Measurements from ENCODE around the gene RALB. TPM values are rescaled to one million over a fixed set of nuclear protein-coding genes. Genes with fewer than 3 reads are reported as not detected.
"Not testable (repeated sequence)": the region's sequence is repeated elsewhere in the genome, so short reads cannot be mapped to it uniquely, and the experiment has no call there.

The RALB gene
- total RNA-seq, 2 donors from 2014 or later, result 40.1 to 43.2 TPM

DNA sequence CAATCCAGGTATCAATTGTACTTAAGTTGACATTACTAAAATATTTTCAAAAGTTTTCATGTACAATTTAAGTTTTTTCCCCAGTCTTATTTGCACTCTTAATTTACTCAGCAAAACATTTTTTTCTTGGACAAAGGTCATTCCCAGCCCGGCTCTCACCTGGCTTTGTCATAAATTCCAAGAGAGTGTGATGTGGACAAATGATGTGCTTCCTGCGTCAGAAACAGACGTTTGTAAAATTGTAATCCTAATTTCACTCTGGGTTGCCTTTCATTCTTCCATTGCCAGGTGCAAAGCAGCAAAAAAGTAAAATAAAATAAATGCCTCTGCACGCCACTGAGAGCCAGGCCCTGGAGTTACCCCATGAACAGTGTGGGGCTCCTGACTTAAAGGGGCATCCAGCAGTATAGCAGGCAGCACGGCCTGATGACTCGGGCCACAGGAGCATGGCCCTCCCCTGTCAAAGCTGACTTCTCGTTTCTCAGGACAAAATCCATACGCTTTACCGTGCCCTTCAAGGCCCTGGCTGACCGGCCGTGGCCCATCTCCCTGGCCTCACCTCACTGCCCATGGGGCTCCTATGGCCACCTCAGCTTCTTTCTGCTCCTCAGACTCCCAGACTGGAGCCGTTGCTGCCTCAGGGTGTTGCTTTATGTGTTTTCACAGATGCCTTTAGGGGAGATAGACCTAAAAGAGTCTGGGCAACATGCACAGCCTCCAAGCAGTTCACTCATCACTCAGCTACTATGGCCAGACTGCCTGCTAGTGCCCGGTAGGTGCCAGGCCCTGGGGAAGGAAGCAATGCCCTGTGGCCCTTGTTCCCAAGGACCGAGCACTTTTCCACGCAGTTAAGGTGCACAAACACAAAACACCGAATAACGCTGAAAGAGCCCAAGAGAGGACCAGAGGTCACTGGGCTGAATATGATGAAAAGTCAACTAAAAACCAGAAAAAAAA is 21.9 kb upstream of the RALB start:
- no peaks in the 10 kb centered on the region for H3K36me3 Mint-ChIP-seq
- ATAC-seq, result no peak
- peak overlapping the region; percentile 97 for H3K4me3 Mint-ChIP-seq
- no peaks in the 10 kb centered on the region for H3K9me3 Mint-ChIP-seq
- DNase-seq (ENCODE audit: low spot score), result no peak
- no peaks in the 10 kb centered on the region for H3K27me3 Mint-ChIP-seq
- peaks cover 46 to 59% of the 10 kb centered on the region in 2 donors for H3K4me1 Mint-ChIP-seq (ENCODE audit: low read depth in 2 of 2)
- peak overlapping the region; percentile 99 to 100 for H3K27ac Mint-ChIP-seq

DNA sequence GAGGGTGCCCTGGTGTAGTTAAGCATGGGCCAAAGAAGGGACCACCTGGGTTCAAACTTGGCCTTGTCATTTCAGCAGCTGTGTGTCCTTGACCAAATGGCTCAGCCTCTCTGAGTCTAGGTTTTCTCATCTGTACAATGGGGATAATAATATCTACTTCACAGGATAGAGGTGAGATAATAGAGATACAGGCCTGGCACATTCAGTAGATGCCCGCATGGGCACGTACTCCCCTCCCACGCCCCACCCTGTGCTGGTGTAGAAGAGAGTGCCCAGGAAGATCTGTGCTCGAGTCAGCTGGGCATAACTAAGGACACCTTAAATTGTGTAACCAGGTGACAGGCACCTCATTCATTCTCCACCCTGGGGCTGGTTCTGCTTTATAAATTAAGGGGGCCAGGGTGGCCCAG is 21.1 kb upstream of the RALB start:
- Mint-ChIP-seq H3K36me3 (no peaks in the 10 kb centered on the region), H3K4me1 (ENCODE audit: low read depth in 2 of 2) (peaks cover 41 to 53% of the 10 kb centered on the region in 2 donors), H3K27ac (peak overlapping the region; percentile 99 to 100), H3K9me3 (no peaks in the 10 kb centered on the region), H3K27me3 (no peaks in the 10 kb centered on the region), H3K4me3 (peak overlapping the region; percentile 97)
- peak; percentile 40 to 54 for ATAC-seq
- no peak for DNase-seq (ENCODE audit: low spot score)

DNA sequence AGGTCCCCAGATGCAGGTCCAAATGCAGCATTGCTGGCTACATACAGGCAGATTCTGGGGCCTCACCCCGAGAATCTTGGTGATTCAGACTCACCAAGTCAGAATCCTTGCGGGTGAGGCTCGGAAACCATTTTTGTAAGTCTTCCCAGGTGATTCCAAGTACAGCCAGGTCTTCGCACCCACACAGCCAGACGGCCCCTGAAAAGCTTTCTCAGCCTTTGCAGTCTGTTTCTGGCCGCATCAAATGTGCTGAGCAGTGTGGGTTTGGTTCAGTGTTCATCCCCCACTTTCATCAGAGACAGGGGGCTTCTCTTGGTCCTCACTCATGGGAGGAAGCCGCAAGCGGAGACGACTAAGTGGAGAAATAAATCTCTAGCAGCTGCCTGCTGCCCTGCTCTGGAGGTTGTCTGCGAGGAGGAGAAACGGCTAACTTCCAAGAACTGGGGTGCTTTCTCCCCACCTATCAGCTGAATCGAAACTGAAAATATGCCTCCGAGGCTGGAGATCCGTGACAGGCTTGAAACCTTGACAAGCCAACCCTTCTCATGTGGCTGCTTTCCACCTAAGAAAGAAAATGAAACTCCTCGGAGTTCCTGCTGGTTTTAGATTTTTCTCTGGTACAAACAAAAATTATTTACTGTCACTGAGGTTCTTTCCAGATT is 20.5 kb upstream of the RALB start:
- peak; percentile 92 to 95 for ATAC-seq
- DNase-seq (ENCODE audit: low spot score), result peak; percentile 90
- Mint-ChIP-seq H3K36me3 (no peaks in the 10 kb centered on the region), H3K27me3 (no peaks in the 10 kb centered on the region), H3K4me3 (peak overlapping the region; percentile 97), H3K27ac (peak overlapping the region; percentile 99 to 100), H3K9me3 (no peaks in the 10 kb centered on the region), H3K4me1 (ENCODE audit: low read depth in 2 of 2) (peaks cover 41 to 50% of the 10 kb centered on the region in 2 donors)

DNA sequence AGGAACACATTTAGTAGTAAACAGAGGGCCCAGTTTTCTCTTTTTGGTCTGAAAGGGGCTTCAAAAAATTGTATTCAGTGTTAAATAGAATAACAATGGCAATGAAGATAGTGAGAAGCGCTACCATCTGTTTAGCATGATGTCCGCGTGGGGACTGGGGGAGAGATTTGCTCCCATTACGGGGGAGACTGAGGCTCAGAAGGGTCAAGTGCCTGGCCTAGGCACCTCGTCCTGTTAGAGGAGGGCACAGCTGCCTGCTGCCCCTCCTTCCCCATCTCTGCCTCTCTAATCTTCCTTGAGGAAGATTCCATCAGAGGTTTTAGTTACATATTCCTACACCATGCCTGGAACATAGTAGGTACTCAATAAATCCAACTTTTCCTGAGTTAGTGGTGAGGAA is 19.4 kb upstream of the RALB start:
- no peak for DNase-seq (ENCODE audit: low spot score)
- Mint-ChIP-seq H3K9me3 (no peaks in the 10 kb centered on the region), H3K4me1 (ENCODE audit: low read depth in 2 of 2) (peaks cover 37 to 40% of the 10 kb centered on the region in 2 donors), H3K27ac (peak overlapping the region; percentile 99 to 100), H3K4me3 (peak overlapping the region; percentile 97), H3K36me3 (no peaks in the 10 kb centered on the region), H3K27me3 (no peaks in the 10 kb centered on the region)
- no peak for ATAC-seq

DNA sequence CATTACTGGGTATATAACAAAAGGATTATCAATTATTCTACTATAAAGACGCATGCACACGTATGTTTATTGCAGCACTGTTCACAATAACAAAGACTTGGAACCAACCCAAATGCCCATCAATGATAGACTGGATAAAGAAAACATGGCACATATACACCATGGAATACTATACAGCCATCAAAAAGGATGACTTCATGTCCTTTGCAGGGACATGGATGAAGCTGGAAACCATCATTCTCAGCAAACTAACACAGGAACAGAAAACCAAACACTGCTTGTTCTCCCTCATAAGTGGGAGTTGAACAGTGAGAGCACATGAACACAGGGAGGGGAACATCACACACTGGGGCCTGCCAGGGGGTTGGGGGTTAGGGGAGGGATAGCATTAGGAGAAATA is 17.5 kb upstream of the RALB start:
- H3K4me3 Mint-ChIP-seq; H3K36me3 Mint-ChIP-seq; H3K27me3 Mint-ChIP-seq; ATAC-seq; DNase-seq (ENCODE audit: low spot score); H3K9me3 Mint-ChIP-seq: not testable (repeated sequence)
- H3K27ac Mint-ChIP-seq, result peak overlapping the region in 1 of 2 donors; percentile 48
- peaks cover 20 to 26% of the 10 kb centered on the region in 2 donors for H3K4me1 Mint-ChIP-seq (ENCODE audit: low read depth in 2 of 2)

DNA sequence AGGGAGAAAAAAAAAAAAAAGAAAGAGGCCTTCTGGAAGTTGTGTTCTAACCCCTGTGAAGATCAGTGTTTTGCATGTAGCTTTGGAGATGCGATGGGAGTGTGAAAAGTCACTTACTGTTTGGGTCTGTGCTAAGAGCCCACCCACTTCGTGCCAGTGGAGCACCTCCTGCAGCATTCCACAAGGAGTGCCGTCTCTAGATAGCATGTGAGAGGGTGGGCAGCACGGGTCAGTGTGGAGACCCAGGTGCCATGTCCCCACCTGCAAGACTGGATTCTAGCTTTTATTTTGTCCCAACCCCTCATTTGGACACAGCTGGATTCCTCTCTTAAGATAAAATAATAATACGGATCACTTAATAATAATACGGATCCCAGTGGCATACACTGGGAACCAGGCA is 17.0 kb upstream of the RALB start:
- H3K9me3 Mint-ChIP-seq, result no peaks in the 10 kb centered on the region
- no peaks in the 10 kb centered on the region for H3K27me3 Mint-ChIP-seq
- ATAC-seq, result no peak
- no peak overlapping the region for H3K4me3 Mint-ChIP-seq
- no peak for DNase-seq (ENCODE audit: low spot score)
- peaks cover 16 to 26% of the 10 kb centered on the region in 2 donors for H3K4me1 Mint-ChIP-seq (ENCODE audit: low read depth in 2 of 2)
- H3K27ac Mint-ChIP-seq, result no peak overlapping the region
- H3K36me3 Mint-ChIP-seq, result no peaks in the 10 kb centered on the region

DNA sequence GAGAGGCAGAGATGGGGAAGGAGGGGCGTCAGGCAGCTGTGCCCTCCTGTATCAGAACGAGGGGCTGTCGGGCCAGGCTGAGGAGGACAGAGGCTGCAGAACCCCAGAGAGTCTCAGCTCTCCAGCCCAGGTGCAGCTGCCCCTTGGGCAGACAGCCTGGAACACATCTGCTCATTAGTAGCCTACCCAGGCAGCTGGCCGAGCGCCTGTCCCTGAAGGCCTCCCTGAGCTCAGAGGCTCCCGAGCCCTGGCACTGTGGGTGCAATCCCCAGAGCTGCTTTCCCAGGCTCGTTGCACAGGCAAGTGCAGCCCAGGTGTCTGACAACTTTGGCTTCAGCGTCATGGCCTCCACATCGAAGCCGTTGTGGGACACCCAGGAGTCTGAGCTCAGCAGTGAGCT is 16.3 kb upstream of the RALB start:
- Mint-ChIP-seq H3K4me1 (ENCODE audit: low read depth in 2 of 2) (peaks cover 10 to 20% of the 10 kb centered on the region in 2 donors), H3K4me3 (no peak overlapping the region), H3K27me3 (no peaks in the 10 kb centered on the region)

DNA sequence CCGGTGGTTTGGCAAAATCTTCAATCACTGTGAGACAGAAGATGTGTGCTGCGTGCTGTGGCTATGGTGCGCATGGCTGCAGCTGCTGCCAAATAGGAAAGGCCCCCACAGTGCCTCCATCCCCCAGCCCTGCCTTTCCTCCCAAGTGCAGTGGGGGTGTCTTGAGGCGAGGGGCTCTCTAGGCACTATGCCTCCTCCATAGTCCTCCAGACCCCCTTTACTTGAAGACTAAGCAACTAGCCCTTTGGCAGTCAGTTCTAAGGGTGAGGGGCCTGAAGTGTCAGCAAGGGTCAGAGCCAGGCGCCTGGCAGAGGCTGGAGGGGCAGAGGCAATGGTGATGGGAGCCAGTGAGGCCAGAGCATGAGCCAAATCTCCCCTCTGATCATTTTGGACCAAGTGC is 15.9 kb upstream of the RALB start:
- H3K27me3 Mint-ChIP-seq, result no peaks in the 10 kb centered on the region
- ATAC-seq (no peak), DNase-seq (ENCODE audit: low spot score) (no peak)
- H3K36me3 Mint-ChIP-seq, result no peaks in the 10 kb centered on the region
- H3K27ac Mint-ChIP-seq, result peak overlapping the region in 1 of 2 donors; percentile 75
- peaks cover 10 to 20% of the 10 kb centered on the region in 2 donors for H3K4me1 Mint-ChIP-seq (ENCODE audit: low read depth in 2 of 2)
- H3K4me3 Mint-ChIP-seq, result no peak overlapping the region
- H3K9me3 Mint-ChIP-seq, result no peaks in the 10 kb centered on the region

More for the DNA sequence above, 16.3 kb upstream of the RALB start:
- peak overlapping the region in 1 of 2 donors; percentile 75 for H3K27ac Mint-ChIP-seq
- H3K36me3 Mint-ChIP-seq, result no peaks in the 10 kb centered on the region
- DNase-seq (ENCODE audit: low spot score), result no peak
- no peak for ATAC-seq
- no peaks in the 10 kb centered on the region for H3K9me3 Mint-ChIP-seq

DNA sequence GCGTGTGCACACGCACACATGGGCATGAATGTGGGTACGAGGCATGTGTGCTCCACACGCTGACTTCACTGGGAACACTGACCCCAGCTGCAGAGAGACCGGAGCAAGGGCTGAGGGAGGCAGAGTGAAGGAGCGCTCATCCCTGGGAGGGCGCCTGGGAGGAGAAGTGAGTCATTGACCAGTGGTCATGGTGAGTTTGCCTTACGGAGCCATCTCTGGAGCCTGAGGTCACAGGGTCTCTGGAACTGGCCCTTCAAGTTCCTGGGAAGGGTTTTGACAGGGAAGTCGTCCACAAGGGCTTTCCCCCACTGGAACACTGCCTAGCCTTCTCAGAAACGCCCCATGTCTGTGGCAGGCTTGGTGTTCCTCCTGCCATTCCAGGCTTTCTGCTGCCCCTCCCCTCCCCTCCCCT is 15.2 kb upstream of the RALB start:
- Mint-ChIP-seq H3K4me3 (no peak overlapping the region), H3K9me3 (no peaks in the 10 kb centered on the region), H3K27ac (peak overlapping the region in 1 of 2 donors; percentile 75), H3K27me3 (no peaks in the 10 kb centered on the region), H3K36me3 (no peaks in the 10 kb centered on the region), H3K4me1 (ENCODE audit: low read depth in 2 of 2) (peaks cover 8 to 14% of the 10 kb centered on the region in 2 donors)
- DNase-seq (ENCODE audit: low spot score), result no peak
- no peak for ATAC-seq

DNA sequence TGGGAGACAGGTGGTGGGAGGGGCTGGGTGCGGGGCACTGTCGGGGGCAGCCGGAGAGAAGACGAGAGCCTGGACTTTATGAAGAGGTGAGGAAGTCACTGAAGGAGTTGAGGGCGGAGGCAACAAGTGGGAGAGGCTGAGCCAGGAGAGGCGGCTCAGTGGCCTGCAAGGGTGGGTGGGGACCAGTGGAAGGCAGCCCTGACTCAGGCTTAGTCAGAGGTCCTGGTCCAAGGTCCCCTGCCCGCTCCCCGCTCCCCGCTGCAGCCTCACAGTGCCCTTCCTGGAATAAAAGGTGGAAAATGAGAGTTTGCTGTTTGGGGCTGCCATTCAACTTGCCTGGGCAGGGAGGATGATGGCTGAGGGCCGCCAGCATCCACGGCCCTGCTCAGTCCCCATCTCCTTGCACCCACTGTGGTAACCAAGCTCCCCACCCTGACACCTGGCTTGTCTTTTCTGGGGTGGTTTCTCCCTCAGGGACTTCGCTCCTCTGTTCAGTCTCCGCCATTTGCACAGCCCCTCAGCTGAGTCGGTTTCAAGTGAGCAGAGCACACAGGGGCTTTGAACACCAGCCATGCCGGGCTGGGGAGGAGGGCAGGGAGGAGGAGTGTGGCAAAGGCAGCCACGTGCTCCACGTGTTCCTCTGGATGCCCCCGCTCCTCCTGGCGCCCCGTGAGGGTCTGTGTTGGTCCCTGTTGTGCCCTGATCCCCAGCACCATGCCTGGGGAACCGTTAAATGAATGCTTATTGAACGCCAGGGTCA is 13.7 kb upstream of the RALB start:
- DNase-seq (ENCODE audit: low spot score), result peak; percentile 46
- Mint-ChIP-seq H3K9me3 (peaks cover 4% of the 10 kb centered on the region), H3K27ac (peak overlapping the region in 1 of 2 donors; percentile 6), H3K27me3 (no peaks in the 10 kb centered on the region), H3K36me3 (no peaks in the 10 kb centered on the region), H3K4me1 (ENCODE audit: low read depth in 2 of 2) (peaks cover 0 to 6% of the 10 kb centered on the region in 2 donors), H3K4me3 (no peak overlapping the region)
- no peak for ATAC-seq

DNA sequence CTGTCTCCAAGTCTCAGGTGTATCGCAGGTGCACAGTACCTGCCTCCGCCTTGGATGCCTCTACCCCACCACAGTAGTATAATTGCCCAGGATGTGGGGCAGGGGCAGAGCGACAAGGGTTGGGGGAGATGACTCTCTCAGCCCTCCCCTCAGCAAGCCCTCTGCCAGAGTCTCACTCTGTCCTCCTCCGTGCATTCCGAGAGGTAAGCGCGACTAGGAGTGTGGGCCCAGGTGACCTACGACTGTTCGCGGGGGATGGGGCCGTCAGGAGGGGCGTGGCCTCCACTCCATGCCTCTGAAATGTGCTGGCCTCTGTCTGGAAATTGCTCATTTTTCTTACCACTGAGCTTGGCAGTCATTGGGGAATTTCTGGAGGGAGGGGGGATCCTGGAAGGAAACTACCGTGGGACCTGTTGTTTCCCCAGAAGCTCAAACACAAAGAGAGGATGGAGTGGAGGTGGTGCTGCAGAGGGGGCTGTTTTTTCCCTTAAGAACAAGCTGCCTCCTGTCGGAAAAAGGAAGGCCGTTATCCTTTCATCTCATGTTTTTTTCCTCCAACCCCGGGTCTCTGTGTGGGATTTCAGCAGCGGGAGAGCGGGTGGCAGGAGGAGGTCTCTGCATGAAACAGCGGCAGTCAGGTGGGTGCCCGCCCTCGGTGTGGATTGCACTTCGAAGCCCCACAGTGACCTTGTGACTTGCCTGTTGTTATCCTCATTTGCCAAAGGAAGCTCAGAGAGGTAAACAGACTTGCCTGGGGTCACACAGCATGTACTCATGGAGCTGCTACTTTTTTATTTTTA is 13.0 kb upstream of the RALB start:
- DNase-seq (ENCODE audit: low spot score) (no peak), ATAC-seq (no peak)
- Mint-ChIP-seq H3K9me3 (peaks cover 8% of the 10 kb centered on the region), H3K4me3 (no peak overlapping the region), H3K27ac (peak overlapping the region in 1 of 2 donors; percentile 6), H3K4me1 (ENCODE audit: low read depth in 2 of 2) (peaks cover 0 to 4% of the 10 kb centered on the region in 2 donors), H3K36me3 (no peaks in the 10 kb centered on the region), H3K27me3 (no peaks in the 10 kb centered on the region)

DNA sequence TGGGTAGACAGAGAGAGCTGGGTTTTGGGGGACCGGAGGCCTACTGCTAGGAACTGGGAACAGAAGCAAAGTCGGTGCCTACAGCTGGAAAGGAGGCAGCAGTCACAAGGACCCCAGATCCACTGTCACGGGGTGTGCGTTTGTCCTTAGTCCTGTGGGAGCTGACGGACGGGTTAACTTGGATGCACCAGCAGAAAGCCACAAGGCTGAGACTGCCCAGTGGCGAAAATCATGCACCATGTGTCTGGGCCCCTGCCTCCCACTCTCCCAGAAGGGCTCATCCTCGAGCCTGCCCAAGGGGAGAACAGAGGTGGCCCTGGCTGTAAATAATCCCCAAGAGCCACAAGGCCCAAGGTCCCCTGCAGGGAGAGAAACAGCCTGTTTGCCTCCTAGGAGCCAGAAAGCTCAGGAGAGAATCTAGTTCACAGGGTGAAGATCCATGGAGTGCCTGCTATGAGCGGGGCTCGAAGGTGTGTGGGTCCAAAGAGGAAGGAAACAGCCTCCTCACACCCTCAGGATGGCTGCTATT is 11.7 kb upstream of the RALB start:
- no peak for DNase-seq (ENCODE audit: low spot score)
- no peak for ATAC-seq
- H3K27ac Mint-ChIP-seq, result peak overlapping the region in 1 of 2 donors; percentile 49
- H3K27me3 Mint-ChIP-seq, result no peaks in the 10 kb centered on the region
- peaks cover 8% of the 10 kb centered on the region for H3K9me3 Mint-ChIP-seq
- no peak overlapping the region for H3K4me3 Mint-ChIP-seq
- no peaks in the 10 kb centered on the region for H3K36me3 Mint-ChIP-seq
- H3K4me1 Mint-ChIP-seq (ENCODE audit: low read depth in 2 of 2), result peaks cover 0 to 6% of the 10 kb centered on the region in 2 donors

All from natural killer cell treated with Interleukin-12 subunit alpha and Interleukin-12 subunit beta and Interleukin-15 and Interleukin-18, amount 100 ng/mL, for 72 hours (primary cell).